Measurements from ENCODE around the gene EIF3J.

GRCh38 chr15:44525018-44525417 is 11.9 kb upstream of the EIF3J start:
- TF ChIP-seq POLR2A (IDR thresholded peaks at IDR 0.05): no peak
- no peak for TF ChIP-seq CTCF (IDR thresholded peaks at IDR 0.05)

Measured in testis (tissue), 2 donors.